Panc1 (cell line): ENCODE measurements around the gene PAOX. TPM values are rescaled to one million over a fixed set of nuclear protein-coding genes. Genes with fewer than 3 reads are reported as not detected.

Source experiments
- ATAC-seq: fragments of 200-7000 bp; cut with Tn5 transposase; 2 replicates; pipeline ENCODE4 v1.9.1; 2020; ENCODE audit warnings: mild to moderate bottlenecking, moderate library complexity
- BruUV-seq: library from RNA; stranded (reverse); fragments of 400-500 nt; replicated peaks from 2 replicates; lab custom pipeline; 2021; lab: Mats Ljungman, UMichigan
- CTCF ChIA-PET: fragments of 300-600 bp; sonication (Branson Sonifier 250); formaldehyde crosslinking; loops from one replicate; lab custom pipeline; 2022; ENCODE audit warnings: antibody characterized with exemption; lab: Charles Lee
- POLR2A ChIA-PET: fragments of 300-600 bp; sonication (Branson Sonifier 250); formaldehyde crosslinking; loops from one replicate; lab custom pipeline; 2022; ENCODE audit warnings: antibody characterized with exemption; lab: Charles Lee
- DNase-seq: peaks from one replicate; pipeline ENCODE4 v3.0.0-alpha.2; 2010; ENCODE audit warnings: low read depth, low spot score
- H3K27ac ChIP-seq: 2 replicates; pipeline ENCODE4 v1.5.1; 2011; ENCODE audit warnings: mild to moderate bottlenecking, low read length, inconsistent platforms
- H3K27me3 ChIP-seq: fragments of 200-500 bp; sonication (Bioruptor generic); 2 replicates; pipeline ENCODE4 v1.6.0; 2014; ENCODE audit warnings: low read length, inconsistent platforms; ENCODE audit not compliant: control insufficient read depth, insufficient read depth
- H3K36me3 ChIP-seq: fragments of 200-500 bp; sonication (Bioruptor generic); 2 replicates; pipeline ENCODE4 v1.5.1; 2014; ENCODE audit warnings: inconsistent platforms, mild to moderate bottlenecking, low read length, moderate library complexity; ENCODE audit not compliant: control insufficient read depth, insufficient read depth
- H3K4me1 ChIP-seq: 2 replicates; pipeline ENCODE4 v1.5.1; 2011; ENCODE audit warnings: inconsistent platforms, mild to moderate bottlenecking, low read length, moderate library complexity; ENCODE audit not compliant: control insufficient read depth, insufficient read depth
- H3K4me3 ChIP-seq, 2 experiments: 2 replicates each; pipeline ENCODE4 v1.5.1; 2011 to 2012; ENCODE audit warnings: low read depth in 2 of 2, low read length in 2 of 2, mild to moderate bottlenecking in 2 of 2, inconsistent platforms in 1 of 2, moderate library complexity in 1 of 2
- H3K9me3 ChIP-seq: fragments of 200-500 bp; sonication (Bioruptor generic); 2 replicates; pipeline ENCODE4 v1.5.1; 2014; ENCODE audit warnings: low read depth, mild to moderate bottlenecking, inconsistent platforms, low read length, moderate library complexity; ENCODE audit not compliant: control insufficient read depth, insufficient read depth
- CTCF ChIP-seq: fragments of 450-650 bp; IDR thresholded peaks from 2 replicates; pipeline ENCODE4 v1.5.1; 2017; ENCODE audit warnings: mild to moderate bottlenecking
- POLR2AphosphoS5 ChIP-seq: IDR thresholded peaks from 2 replicates; pipeline ENCODE4 v1.6.1; 2012; ENCODE audit warnings: mild to moderate bottlenecking, low read depth, low read length, moderate library complexity
- REST ChIP-seq, 2 experiments: IDR thresholded peaks; 2 replicates each; pipeline ENCODE4 v1.6.1; 2011 to 2012; ENCODE audit warnings: low read depth in 2 of 2, control low read depth in 1 of 2, low read length in 1 of 2, mild to moderate bottlenecking in 1 of 2, moderate library complexity in 1 of 2; ENCODE audit not compliant: insufficient read depth in 1 of 2
- SIN3A ChIP-seq: IDR thresholded peaks from 2 replicates; pipeline ENCODE4 v1.6.1; 2012; ENCODE audit warnings: low read depth, mild to moderate bottlenecking, low read length, moderate library complexity, borderline replicate concordance; ENCODE audit not compliant: insufficient read depth
- TCF7L2 ChIP-seq: IDR thresholded peaks from 2 replicates; pipeline ENCODE4 v1.6.1; 2011; ENCODE audit warnings: mild to moderate bottlenecking, low read depth, low read length, inconsistent platforms
- in situ Hi-C: cut with HindIII; loops from 2 replicates; pipeline ENCODE4 v1.10.0; 2016; ENCODE audit warnings: low sequenced_read_pairs, low pct_unique_long_range_greater_than_20kb
- intact Hi-C: fragments of 100-400 bp; cut with micrococcal nuclease; formaldehyde crosslinking; loops from one replicate; pipeline ENCODE4 v1.10.0; 2022; ENCODE audit not compliant: unreplicated experiment
- total RNA-seq: library from RNA; stranded (reverse); gene quantifications from one replicate; pipeline ENCODE4 v1.2.1, GENCODE V29; 2021; ENCODE audit not compliant: unreplicated experiment

The PAOX gene
- total RNA-seq, 1 experiment from 2014 or later = 9.3 TPM

- Histone ChIP-seq H3K4me1 (peaks cover 13% of the 10 kb centered on the region), H3K36me3 (no peaks in the 10 kb centered on the region; the same call in 1 of the 2 replicates), H3K9me3 (no peaks in the 10 kb centered on the region), H3K27me3 (no peaks in the 10 kb centered on the region), H3K4me3 (no peak overlapping the region), H3K27ac (no peak overlapping the region)
- BruUV-seq = no TSS peak
- ChIA-PET POLR2A (interaction anchor here (0.6 kb wide), 1 partner anchor 38 kb away, joined by 9 read pairs; no protein-coding TSS in a partner anchor), CTCF (no interaction called here)
- intact Hi-C loops = no loop called here
- no peak for ATAC-seq
- TF ChIP-seq CTCF = no peak
- TF ChIP-seq SIN3A = no peak
- no peak for TF ChIP-seq TCF7L2
- TF ChIP-seq REST (IDR thresholded peaks at IDR 0.05; ENCODE audit: insufficient read depth in 1 of 2, low read depth in 2 of 2, low read length in 1 of 2) = no peak
- TF ChIP-seq POLR2AphosphoS5 = no peak
- in situ Hi-C loops = no loop called here
- DNase-seq = no peak
Observed at GRCh38 chr10:133391249-133391635, 12.2 kb downstream of the PAOX start.

- DNase-seq = no peak
- intact Hi-C loops = no loop called here
- no peak for ATAC-seq
Observed at GRCh38 chr10:133391761-133392518, 12.9 kb downstream of the PAOX start.

More at GRCh38 chr10:133391761-133392518, 12.9 kb downstream of the PAOX start:
- in situ Hi-C loops = no loop called here
- Histone ChIP-seq H3K36me3 (peaks cover 3% of the 10 kb centered on the region; the same call in 1 of the 2 replicates), H3K27me3 (no peaks in the 10 kb centered on the region), H3K4me1 (peaks cover 13% of the 10 kb centered on the region), H3K9me3 (no peaks in the 10 kb centered on the region), H3K27ac (no peak overlapping the region), H3K4me3 (no peak overlapping the region)
- ChIA-PET CTCF (no interaction called here), POLR2A (no interaction called here)
- no peak for TF ChIP-seq REST (IDR thresholded peaks at IDR 0.05; ENCODE audit: insufficient read depth in 1 of 2, low read depth in 2 of 2, low read length in 1 of 2)
- no peak for TF ChIP-seq POLR2AphosphoS5
- no peak for TF ChIP-seq CTCF
- TF ChIP-seq TCF7L2 = no peak
- TF ChIP-seq SIN3A = no peak
- no TSS peak for BruUV-seq
